PC-9 (cell line): ENCODE measurements around the gene SPTAN1. TPM values are rescaled to one million over a fixed set of nuclear protein-coding genes. Genes with fewer than 3 reads are reported as not detected.
"Not testable (repeated sequence)": the region's sequence is repeated elsewhere in the genome, so short reads cannot be mapped to it uniquely, and the experiment has no call there.

Source experiments
- BruUV-seq: library from RNA; stranded (reverse); fragments of 400-500 nt; replicated peaks from 2 replicates; lab custom pipeline; 2021; lab: Mats Ljungman, UMichigan
- CTCF ChIA-PET: fragments of 300-600 bp; sonication (Branson Sonifier 250); formaldehyde crosslinking; loops from one replicate; lab custom pipeline; 2022; ENCODE audit warnings: antibody characterized with exemption; lab: Charles Lee
- POLR2A ChIA-PET: fragments of 300-600 bp; sonication (Branson Sonifier 250); formaldehyde crosslinking; loops from one replicate; lab custom pipeline; 2022; ENCODE audit warnings: antibody characterized with exemption; ENCODE audit not compliant: unreplicated experiment; lab: Charles Lee
- DNase-seq, 2 experiments: peaks; one replicate each; pipeline versions ENCODE4 v3.0.0 to v3.0.0-alpha.2; 2015 to 2022; ENCODE audit warnings: mixed read lengths in 1 of 2
- H2AFZ ChIP-seq: fragments of 200-600 bp; sonication (generic); 2 replicates; pipeline ENCODE4 v1.8.1; 2017; ENCODE audit warnings: antibody characterized with exemption
- H3F3A ChIP-seq: fragments of 200-600 bp; sonication (generic); 2 replicates; pipeline ENCODE4 v1.8.1; 2017; ENCODE audit warnings: antibody characterized with exemption, mild to moderate bottlenecking, low read depth; ENCODE audit not compliant: insufficient read depth
- H3K27ac ChIP-seq: fragments of 200-600 bp; sonication (generic); 2 replicates; pipeline ENCODE4 v1.6.1; 2016; ENCODE audit warnings: mixed run types
- H3K27me3 ChIP-seq: fragments of 200-600 bp; sonication (generic); 2 replicates; pipeline ENCODE4 v1.6.1; 2016; ENCODE audit warnings: low read depth, mixed run types; ENCODE audit not compliant: insufficient read depth
- H3K36me3 ChIP-seq: fragments of 200-600 bp; sonication (generic); 2 replicates; pipeline ENCODE4 v1.6.1; 2016; ENCODE audit warnings: low read depth, mixed run types
- H3K4me1 ChIP-seq: fragments of 200-600 bp; sonication (generic); replicated peaks from 2 replicates; pipeline ENCODE4 v1.6.1; 2016; ENCODE audit warnings: mixed run types; ENCODE audit not compliant: insufficient read depth
- H3K4me2 ChIP-seq: fragments of 200-600 bp; sonication (generic); 2 replicates; pipeline ENCODE4 v1.6.1; 2017; ENCODE audit warnings: mixed run types
- H3K4me3 ChIP-seq: fragments of 200-600 bp; sonication (generic); 2 replicates; pipeline ENCODE4 v1.6.1; 2016; ENCODE audit warnings: mixed run types
- H3K79me2 ChIP-seq: fragments of 200-600 bp; sonication (generic); 2 replicates; pipeline ENCODE4 v1.6.1; 2017; ENCODE audit warnings: low read depth, mixed run types
- H3K9me2 ChIP-seq: fragments of 200-600 bp; sonication (generic); 2 replicates; pipeline ENCODE4 v1.8.1; 2017; ENCODE audit warnings: mild to moderate bottlenecking; ENCODE audit not compliant: insufficient read depth
- H3K9me3 ChIP-seq: fragments of 200-600 bp; sonication (generic); 2 replicates; pipeline ENCODE4 v1.8.1; 2016; ENCODE audit warnings: low read depth; ENCODE audit not compliant: insufficient read depth
- H4K20me1 ChIP-seq: fragments of 200-600 bp; sonication (generic); 2 replicates; pipeline ENCODE4 v1.8.1; 2017; ENCODE audit not compliant: insufficient read depth
- CTCF ChIP-seq: fragments of 200-600 bp; sonication (generic); conservative IDR thresholded peaks from 2 replicates; pipeline ENCODE4 v1.6.1; 2017; ENCODE audit warnings: mixed run types, antibody characterized with exemption, mild to moderate bottlenecking, moderate library complexity
- EZH2 ChIP-seq: fragments of 200-600 bp; sonication (generic); IDR thresholded peaks from 2 replicates; pipeline ENCODE4 v1.8.0; 2017; ENCODE audit warnings: antibody characterized with exemption, low read depth
- intact Hi-C: fragments of 100-400 bp; cut with micrococcal nuclease; formaldehyde crosslinking; loops from one replicate; pipeline ENCODE4 v1.10.0; 2022; ENCODE audit not compliant: unreplicated experiment
- total RNA-seq: library from RNA; stranded (reverse); gene quantifications from 2 replicates; pipeline ENCODE4 v1.2.3, GENCODE V29; 2021

Gene SPTAN1
- total RNA-seq, 1 experiment from 2014 or later = 214 TPM

GRCh38 chr9:128648206-128648605 is 95.8 kb downstream of the SPTAN1 start:
- H3K4me1 ChIP-seq, H3K9me3 ChIP-seq, H3K27me3 ChIP-seq, H3K4me2 ChIP-seq, CTCF ChIA-PET, BruUV-seq, H3K27ac ChIP-seq, H3K9me2 ChIP-seq, intact Hi-C loops, H3K36me3 ChIP-seq, H3K4me3 ChIP-seq, H4K20me1 ChIP-seq, H2AFZ ChIP-seq: not testable (repeated sequence)
- H3K79me2 ChIP-seq = peaks cover 38% of the 10 kb centered on the region
- POLR2A ChIA-PET = interaction anchor here (0.5 kb wide), 1 partner anchor 129 kb away, joined by 3 read pairs; no protein-coding TSS in a partner anchor
- H3F3A ChIP-seq = peaks cover 16% of the 10 kb centered on the region; the same call in 1 of the 2 replicates
- peak in 1 of 2 experiments; percentile 30 for DNase-seq
- peak; percentile 33; the same call in 1 of the 2 replicates for TF ChIP-seq CTCF

GRCh38 chr9:128651798-128652197 is 99.4 kb downstream of the SPTAN1 start:
- no TSS peak for BruUV-seq
- TF ChIP-seq EZH2 = no peak
- TF ChIP-seq CTCF = no peak
- no peaks in the 10 kb centered on the region for H3K27me3 ChIP-seq

GRCh38 chr9:128653908-128654307 is 101.5 kb downstream of the SPTAN1 start:
- DNase-seq = no peak
- BruUV-seq = no TSS peak
- Histone ChIP-seq H3K79me2 (peaks cover 28% of the 10 kb centered on the region), H3K4me3 (no peak overlapping the region), H3K27ac (no peak overlapping the region), H3K27me3 (no peaks in the 10 kb centered on the region), H4K20me1 (no peaks in the 10 kb centered on the region), H3K9me2 (no peaks in the 10 kb centered on the region), H2AFZ (no peak overlapping the region), H3K36me3 (no peaks in the 10 kb centered on the region), H3K4me2 (no peak overlapping the region), H3K4me1 (peaks cover 8% of the 10 kb centered on the region; the same call in 1 of the 2 replicates), H3F3A (peaks cover 18% of the 10 kb centered on the region), H3K9me3 (no peaks in the 10 kb centered on the region)
- POLR2A ChIA-PET = no interaction called here
- intact Hi-C loops = no loop called here
- CTCF ChIA-PET = no interaction called here
- no peak for TF ChIP-seq CTCF
- TF ChIP-seq EZH2 = no peak

More at GRCh38 chr9:128651798-128652197, 99.4 kb downstream of the SPTAN1 start:
- H3K36me3 ChIP-seq = no peaks in the 10 kb centered on the region
- ChIA-PET CTCF (no interaction called here), POLR2A (no interaction called here)
- H3K79me2 ChIP-seq = peaks cover 43% of the 10 kb centered on the region
- H3K9me2 ChIP-seq = no peaks in the 10 kb centered on the region
- H3K4me1 ChIP-seq = 0 out of 2 replicates have a peak, but pooled peaks cover 4% of the 10 kb centered on the region
- DNase-seq = no peak
- no peak overlapping the region for H3K4me2 ChIP-seq
- peaks cover 8% of the 10 kb centered on the region; the same call in 1 of the 2 replicates for H3F3A ChIP-seq
- intact Hi-C loops = no loop called here
- H2AFZ ChIP-seq = no peak overlapping the region
- no peak overlapping the region for H3K4me3 ChIP-seq
- H3K9me3 ChIP-seq = no peaks in the 10 kb centered on the region
- H3K27ac ChIP-seq = no peak overlapping the region
- H4K20me1 ChIP-seq = no peaks in the 10 kb centered on the region
